ENCODE results near the gene WDR75.

Gene WDR75

DNA sequence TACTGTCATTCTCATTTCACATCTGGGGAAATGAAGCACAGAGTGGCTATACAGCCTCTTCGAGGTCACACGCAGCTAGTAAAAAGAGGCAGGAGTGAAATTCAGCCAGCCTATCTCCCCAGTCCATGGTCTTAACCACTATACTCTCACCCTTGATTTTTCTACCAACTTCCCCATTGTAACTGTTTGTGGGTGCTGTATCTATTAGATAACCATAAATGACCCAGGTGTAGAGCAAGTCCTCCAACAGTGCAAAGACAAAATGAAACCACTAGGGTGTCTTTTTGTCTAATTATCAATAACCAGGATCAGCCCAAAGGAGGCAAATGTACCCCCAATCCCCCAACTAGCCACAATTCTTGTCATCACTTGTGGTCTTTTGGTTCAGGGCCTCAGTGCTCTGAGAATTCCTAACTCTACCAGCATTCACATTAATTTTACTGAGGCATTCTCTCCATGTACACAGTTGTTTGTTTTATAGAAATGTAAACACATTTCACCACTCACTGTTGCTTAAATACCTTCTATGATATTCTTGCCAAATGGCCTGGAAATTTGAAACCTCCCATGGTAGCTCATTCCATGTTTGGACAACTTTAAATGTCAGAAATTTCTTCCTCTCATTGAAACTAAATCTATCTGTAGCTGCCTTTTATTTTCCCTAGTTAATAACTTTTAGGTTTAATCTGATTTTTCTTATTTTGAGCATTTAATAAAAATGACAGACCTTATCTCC is 80.6 kb downstream of the WDR75 start:
- H2BK5ac ChIP-seq (ENCODE audit: low read depth, low read length, poor library complexity, severe bottlenecking), result no peak overlapping the region
- no peak overlapping the region for H3K27ac ChIP-seq (ENCODE audit: low read length, poor library complexity, severe bottlenecking)
- no peak overlapping the region for H4K91ac ChIP-seq (ENCODE audit: low read length)
- no peak overlapping the region for H3K23ac ChIP-seq (ENCODE audit: low read length in 2 of 2)
- H3K4ac ChIP-seq (ENCODE audit: low read depth in 1 of 2, low read length in 2 of 2), result no peak overlapping the region
- no peaks in the 10 kb centered on the region for H3K27me3 ChIP-seq (ENCODE audit: control insufficient read depth in 1 of 2, insufficient read depth in 1 of 2, low read length in 2 of 2)
- H3K4me2 ChIP-seq (ENCODE audit: low read length, poor library complexity, severe bottlenecking), result no peak overlapping the region
- 80% methylated on average over 1 of the region's 2 CpGs for WGBS
- peak; percentile 60 for DNase-seq
- peak overlapping the region; percentile 53 for H3K9ac ChIP-seq (ENCODE audit: low read length)
- H3K18ac ChIP-seq (ENCODE audit: low read depth in 1 of 2, low read length in 2 of 2), result no peak overlapping the region
- no peak overlapping the region for H2BK120ac ChIP-seq (ENCODE audit: low read depth, low read length)
- H2AFZ ChIP-seq (ENCODE audit: low read depth, low read length), result no peak overlapping the region
- no peaks in the 10 kb centered on the region for H3K36me3 ChIP-seq (ENCODE audit: control insufficient read depth in 1 of 2, insufficient read depth in 2 of 2, low read depth in 1 of 2, low read length in 2 of 2)
- no peak overlapping the region for H4K8ac ChIP-seq (ENCODE audit: low read length)
- H2BK15ac ChIP-seq (ENCODE audit: low read depth, poor library complexity, severe bottlenecking), result no peak overlapping the region
- H2BK12ac ChIP-seq (ENCODE audit: low read length in 2 of 2), result no peak overlapping the region
- H3K4me3 ChIP-seq (ENCODE audit: insufficient read depth in 1 of 2, low read depth in 1 of 2, low read length in 2 of 2), result no peak overlapping the region
- no peaks in the 10 kb centered on the region for H3K4me1 ChIP-seq (ENCODE audit: control insufficient read depth, insufficient read depth, low read depth, low read length)
- H3K79me1 ChIP-seq (replicated peaks; ENCODE audit: low read length, poor library complexity, severe bottlenecking), result no peaks in the 10 kb centered on the region
- peaks cover 5% of the 10 kb centered on the region for H3K9me3 ChIP-seq (ENCODE audit: control insufficient read depth, low read length)
- H2AK5ac ChIP-seq (ENCODE audit: low read length, severe bottlenecking), result no peak overlapping the region
- no peak overlapping the region for H3K14ac ChIP-seq (ENCODE audit: low read length in 2 of 2)

DNA sequence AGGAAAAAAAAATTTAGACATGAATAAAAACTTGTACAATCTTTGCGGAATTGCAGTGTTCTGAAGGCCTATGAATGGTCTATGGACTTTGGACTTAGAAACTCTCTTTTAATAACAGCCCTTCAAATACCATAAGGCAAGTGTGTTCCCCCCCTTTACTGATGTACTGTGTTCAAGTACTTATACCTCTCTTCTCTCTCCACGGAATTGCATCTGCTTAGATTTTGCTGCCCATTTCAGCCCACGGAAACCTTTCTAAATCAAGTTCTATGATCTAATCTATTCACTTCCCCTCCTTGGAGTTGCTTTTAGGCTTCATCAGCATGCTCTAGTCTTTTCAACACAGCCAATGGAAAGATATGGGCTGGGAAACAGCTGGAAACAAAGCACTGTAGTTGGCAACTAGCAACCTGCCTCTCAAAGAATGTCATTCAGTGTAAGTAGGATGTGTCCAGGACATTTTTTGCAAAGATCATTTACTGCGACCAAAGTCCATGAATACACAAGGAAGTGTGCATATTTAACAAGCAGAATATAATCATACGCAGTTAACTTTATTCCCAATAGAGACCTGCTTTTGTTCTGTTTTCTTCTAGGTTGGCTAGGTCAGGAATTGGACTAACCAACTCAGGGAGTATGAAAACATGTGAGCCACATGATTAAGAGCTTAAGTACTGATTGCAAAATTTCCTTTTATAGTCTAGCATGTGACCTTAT is 81.3 kb downstream of the WDR75 start:
- Histone ChIP-seq H3K14ac (ENCODE audit: low read length in 2 of 2) (no peak overlapping the region), H2BK120ac (ENCODE audit: low read depth, low read length) (no peak overlapping the region), H3K23ac (ENCODE audit: low read length in 2 of 2) (no peak overlapping the region), H3K4ac (ENCODE audit: low read depth in 1 of 2, low read length in 2 of 2) (peak overlapping the region in 1 of 2 experiments; percentile 70), H3K4me1 (ENCODE audit: control insufficient read depth, insufficient read depth, low read depth, low read length) (no peaks in the 10 kb centered on the region), H3K27me3 (ENCODE audit: control insufficient read depth in 1 of 2, insufficient read depth in 1 of 2, low read length in 2 of 2) (no peaks in the 10 kb centered on the region), H3K18ac (ENCODE audit: low read depth in 1 of 2, low read length in 2 of 2) (peak overlapping the region in 1 of 2 experiments; percentile 60), H3K4me2 (ENCODE audit: low read length, poor library complexity, severe bottlenecking) (no peak overlapping the region), H3K9me3 (ENCODE audit: control insufficient read depth, low read length) (no peaks in the 10 kb centered on the region), H2AFZ (ENCODE audit: low read depth, low read length) (no peak overlapping the region), H4K8ac (ENCODE audit: low read length) (no peak overlapping the region), H3K9ac (ENCODE audit: low read length) (peak overlapping the region; percentile 53), H2BK15ac (ENCODE audit: low read depth, poor library complexity, severe bottlenecking) (no peak overlapping the region), H4K91ac (ENCODE audit: low read length) (no peak overlapping the region), H3K79me1 (replicated peaks; ENCODE audit: low read length, poor library complexity, severe bottlenecking) (no peaks in the 10 kb centered on the region), H2AK5ac (ENCODE audit: low read length, severe bottlenecking) (no peak overlapping the region), H2BK5ac (ENCODE audit: low read depth, low read length, poor library complexity, severe bottlenecking) (no peak overlapping the region), H2BK12ac (ENCODE audit: low read length in 2 of 2) (peak overlapping the region in 1 of 2 experiments; percentile 7), H3K36me3 (ENCODE audit: control insufficient read depth in 1 of 2, insufficient read depth in 2 of 2, low read depth in 1 of 2, low read length in 2 of 2) (no peaks in the 10 kb centered on the region), H3K27ac (ENCODE audit: low read length, poor library complexity, severe bottlenecking) (no peak overlapping the region), H3K4me3 (ENCODE audit: insufficient read depth in 1 of 2, low read depth in 1 of 2, low read length in 2 of 2) (no peak overlapping the region)
- WGBS, result 93% methylated on average over 3 of the region's 5 CpGs
- DNase-seq, result no peak

DNA sequence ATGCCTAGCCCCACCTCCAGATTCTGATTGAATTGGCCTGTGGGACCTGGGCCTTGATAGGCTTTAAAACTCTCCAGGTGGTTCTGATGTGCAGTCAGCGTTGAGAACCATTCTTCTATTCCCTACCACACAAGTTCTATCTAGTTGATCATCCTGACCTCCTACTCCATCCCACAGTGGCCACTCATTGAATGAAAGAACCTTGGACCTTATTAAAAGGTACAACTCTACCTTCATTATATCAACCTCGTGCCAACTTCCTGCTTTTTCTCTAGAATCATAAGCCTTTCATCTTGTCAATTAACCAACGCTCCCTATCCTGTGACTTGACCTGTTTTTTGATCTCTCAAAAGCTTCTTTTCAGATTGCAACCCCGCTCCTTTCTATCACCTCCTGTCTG is 83.5 kb downstream of the WDR75 start:
- no peak overlapping the region for H3K27ac ChIP-seq (ENCODE audit: low read length, poor library complexity, severe bottlenecking)
- H3K27me3 ChIP-seq (ENCODE audit: control insufficient read depth in 1 of 2, insufficient read depth in 1 of 2, low read length in 2 of 2), result no peaks in the 10 kb centered on the region
- no peaks in the 10 kb centered on the region for H3K9me3 ChIP-seq (ENCODE audit: control insufficient read depth, low read length)
- no peak for DNase-seq
- H3K4ac ChIP-seq (ENCODE audit: low read depth in 1 of 2, low read length in 2 of 2), result no peak overlapping the region
- H3K9ac ChIP-seq (ENCODE audit: low read length), result no peak overlapping the region
- no peak overlapping the region for H3K18ac ChIP-seq (ENCODE audit: low read depth in 1 of 2, low read length in 2 of 2)
- H2BK15ac ChIP-seq (ENCODE audit: low read depth, poor library complexity, severe bottlenecking), result no peak overlapping the region
- H4K8ac ChIP-seq (ENCODE audit: low read length), result no peak overlapping the region
- WGBS, result 71% methylated on average over 4 of the region's 4 CpGs
- H3K4me2 ChIP-seq (ENCODE audit: low read length, poor library complexity, severe bottlenecking), result no peak overlapping the region
- no peak overlapping the region for H4K91ac ChIP-seq (ENCODE audit: low read length)
- H3K79me1 ChIP-seq (replicated peaks; ENCODE audit: low read length, poor library complexity, severe bottlenecking), result no peaks in the 10 kb centered on the region
- H3K36me3 ChIP-seq (ENCODE audit: control insufficient read depth in 1 of 2, insufficient read depth in 2 of 2, low read depth in 1 of 2, low read length in 2 of 2), result no peaks in the 10 kb centered on the region
- no peak overlapping the region for H2BK120ac ChIP-seq (ENCODE audit: low read depth, low read length)
- no peak overlapping the region for H3K4me3 ChIP-seq (ENCODE audit: insufficient read depth in 1 of 2, low read depth in 1 of 2, low read length in 2 of 2)
- H2AK5ac ChIP-seq (ENCODE audit: low read length, severe bottlenecking), result no peak overlapping the region
- H2AFZ ChIP-seq (ENCODE audit: low read depth, low read length), result no peak overlapping the region
- H3K23ac ChIP-seq (ENCODE audit: low read length in 2 of 2), result no peak overlapping the region
- H2BK12ac ChIP-seq (ENCODE audit: low read length in 2 of 2), result no peak overlapping the region
- no peaks in the 10 kb centered on the region for H3K4me1 ChIP-seq (ENCODE audit: control insufficient read depth, insufficient read depth, low read depth, low read length)
- H3K14ac ChIP-seq (ENCODE audit: low read length in 2 of 2), result no peak overlapping the region
- no peak overlapping the region for H2BK5ac ChIP-seq (ENCODE audit: low read depth, low read length, poor library complexity, severe bottlenecking)
